Stimulated activated CD8-positive, alpha-beta memory T cell treated with anti-CD3 and anti-CD28 coated beads, Interleukin-7, amount 100 ng/mL, for 48 hours (primary cell): ENCODE results near the gene SCYGR1.
"Not testable (repeated sequence)": the region's sequence is repeated elsewhere in the genome, so short reads cannot be mapped to it uniquely, and the experiment has no call there.

ENCODE experiments used
- DNase-seq, 2 donors: peaks; one replicate each; pipeline ENCODE4 v3.0.0-alpha.2; 2020; ENCODE audit warnings: low read depth in 1 of 2; ENCODE audit errors: extremely low read depth in 1 of 2

Gene SCYGR1

DNA sequence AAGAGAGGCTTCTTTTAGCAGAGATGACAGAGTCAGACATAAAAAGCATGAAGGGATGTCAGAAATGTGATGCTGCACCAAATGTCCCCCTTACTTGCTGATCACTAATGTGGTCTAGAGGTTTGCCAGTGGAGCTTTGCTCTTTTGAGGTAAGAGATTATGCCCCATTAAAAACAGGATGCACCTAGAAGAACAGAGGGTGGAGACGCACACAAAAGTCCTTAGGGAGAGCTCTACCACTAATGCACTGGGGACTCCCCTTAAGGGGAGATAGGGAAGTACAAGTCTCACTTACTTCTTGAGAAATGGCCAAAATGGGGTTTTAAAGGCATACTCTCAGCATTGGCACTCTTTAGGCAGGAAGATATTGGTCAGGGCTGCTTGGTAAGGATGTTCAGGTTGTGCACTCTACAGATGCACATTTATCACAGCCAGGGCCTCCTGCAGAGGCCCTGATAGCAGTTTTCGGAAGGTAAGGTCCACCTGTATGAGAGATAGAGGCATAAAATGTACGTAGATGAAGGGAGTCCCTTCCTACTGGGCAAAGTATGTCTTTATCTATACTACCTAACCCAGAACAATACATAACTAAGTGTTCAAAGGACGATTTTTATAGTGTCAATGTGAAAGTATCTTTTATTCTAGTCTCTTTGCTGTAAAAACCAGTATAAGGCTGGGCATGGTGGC, 17.0 kb upstream of the SCYGR1 start:
- no peak for DNase-seq

- DNase-seq = no peak
These were observed 15.2 kb upstream of the SCYGR1 start for GRCh38 chr2:227402959-227403358.

DNA sequence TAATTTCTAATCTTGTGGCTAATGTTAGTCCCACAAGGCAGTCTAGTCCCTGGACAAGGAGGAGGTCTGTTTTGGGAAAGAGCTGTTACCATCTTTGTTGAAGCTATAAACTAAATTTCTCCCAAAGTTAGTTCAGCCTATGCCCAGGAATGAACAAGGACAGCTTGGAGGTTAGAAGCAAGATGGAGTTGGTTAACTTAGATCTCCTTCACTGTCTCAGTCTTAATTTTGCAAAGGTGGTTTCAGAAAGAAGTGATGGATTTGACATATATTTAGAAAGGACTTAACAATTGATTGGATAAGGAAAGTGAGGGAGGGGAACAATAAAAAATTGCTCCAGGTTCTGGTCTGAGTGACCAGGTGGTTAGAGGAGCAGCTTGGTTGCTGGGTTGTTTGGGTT, 14.6 kb upstream of the SCYGR1 start:
- no peak for DNase-seq

GRCh38 chr2:227401550-227401949, 13.8 kb upstream of the SCYGR1 start:
- no peak for DNase-seq

DNA sequence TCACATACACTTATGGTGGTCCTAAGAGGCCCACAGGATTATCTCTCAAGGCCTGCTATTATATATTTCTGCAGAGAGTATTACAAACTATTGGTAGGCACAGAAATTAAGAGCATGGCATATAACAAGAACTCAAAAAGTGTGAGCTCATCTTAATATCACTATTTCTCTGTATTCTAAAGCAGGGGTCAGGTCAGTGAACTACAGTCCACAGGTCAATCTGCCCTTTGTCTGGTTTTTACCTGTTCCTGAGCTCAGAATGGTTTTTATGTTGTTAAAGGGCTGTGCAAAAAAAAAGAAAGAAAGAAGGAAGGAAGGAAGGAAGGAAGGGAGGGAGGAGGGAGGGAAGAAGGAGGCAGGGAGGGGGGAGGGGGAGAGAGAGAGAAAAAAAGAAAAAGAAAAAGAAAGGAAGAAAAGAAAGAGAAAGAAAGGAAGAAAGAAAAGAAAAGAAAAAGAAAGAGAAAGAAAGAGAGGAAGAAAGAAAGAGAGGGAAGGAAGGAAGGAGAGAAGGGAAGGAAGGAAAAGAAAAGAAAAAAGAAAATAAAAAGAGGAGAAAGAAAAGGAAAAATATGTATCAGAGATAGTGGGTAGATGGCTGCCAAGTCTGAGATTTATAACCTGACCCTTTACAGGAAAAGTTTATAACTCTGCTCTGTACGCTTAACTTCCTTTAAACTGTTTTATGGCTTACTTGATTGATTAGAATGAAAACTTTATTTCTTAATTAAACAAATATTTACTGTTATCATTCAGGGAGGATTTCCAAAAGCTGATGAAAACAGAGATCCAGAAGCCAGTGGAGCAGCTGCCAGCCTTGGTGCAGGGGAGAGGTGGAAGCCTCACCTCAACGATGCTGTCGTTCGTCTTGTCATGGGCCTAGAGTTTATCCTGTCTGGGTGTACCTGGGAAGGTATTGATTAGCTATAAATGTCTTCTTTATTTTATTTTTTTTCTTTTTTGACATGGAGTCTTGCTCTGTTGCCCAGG, 11.2 kb upstream of the SCYGR1 start:
- no peak for DNase-seq

- no peak for DNase-seq
These were observed 9.8 kb upstream of the SCYGR1 start for GRCh38 chr2:227397562-227397961.

DNA sequence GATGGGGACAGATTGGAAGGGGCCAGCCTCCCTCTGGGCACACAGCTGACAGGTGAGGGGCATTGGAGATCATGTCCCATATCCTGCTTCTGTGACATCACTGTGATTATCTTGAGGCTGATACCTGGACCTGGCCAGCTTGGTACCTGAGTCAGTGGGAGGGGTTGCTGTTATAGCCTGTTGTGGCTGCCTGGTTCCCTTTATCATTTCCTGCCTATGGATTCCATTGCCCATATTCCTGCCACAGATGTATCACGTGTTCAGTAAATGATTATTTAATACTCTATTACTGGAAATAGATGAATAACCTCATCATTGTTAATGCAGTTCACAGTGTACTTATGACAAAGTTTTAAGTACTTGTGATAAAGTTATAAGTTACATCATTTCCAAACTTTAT, 7.8 kb upstream of the SCYGR1 start:
- DNase-seq = no peak

DNA sequence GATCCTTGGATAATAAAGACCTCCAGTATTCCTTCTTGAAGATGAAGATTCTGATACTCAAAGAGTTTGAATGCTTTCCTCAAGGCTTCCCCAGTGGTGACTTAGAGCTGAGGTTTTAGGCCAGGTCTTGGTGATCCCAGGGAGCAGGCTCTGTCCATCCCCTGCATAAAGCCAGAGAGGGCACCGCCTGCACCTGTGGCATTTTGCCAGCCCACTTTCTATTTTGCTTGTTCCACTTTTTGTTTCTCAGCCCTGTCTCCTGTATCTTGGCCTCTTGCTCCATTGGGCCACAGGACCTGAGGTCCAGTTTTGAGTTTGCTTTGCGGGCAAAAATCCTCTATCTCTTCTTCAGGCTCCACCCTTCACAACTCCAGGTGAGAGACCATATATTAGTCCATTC, 6.7 kb upstream of the SCYGR1 start:
- no peak for DNase-seq

GRCh38 chr2:227390468-227391256, 2.9 kb upstream of the SCYGR1 start:
- DNase-seq = no peak

- DNase-seq = no peak
These were observed 1.9 kb upstream of the SCYGR1 start for GRCh38 chr2:227389661-227390060.

DNA sequence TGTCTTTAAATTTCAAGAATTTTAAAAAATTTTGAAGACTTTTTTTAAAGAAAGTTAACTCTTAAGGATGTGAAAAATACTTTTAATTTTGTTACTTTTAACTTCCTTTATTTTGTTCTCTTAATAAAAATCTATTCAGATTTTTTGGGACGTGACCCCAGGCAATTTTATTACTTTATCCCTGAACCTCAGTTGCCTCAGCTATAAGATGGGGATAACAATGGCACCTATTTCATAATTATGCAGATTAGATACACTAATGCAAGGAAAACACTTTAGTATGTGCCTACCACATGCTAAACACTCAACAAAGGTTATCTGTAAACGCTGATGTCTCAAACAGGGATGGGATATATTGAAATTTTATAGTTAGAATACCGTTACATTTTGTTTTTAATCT, 1.5 kb upstream of the SCYGR1 start:
- no peak for DNase-seq

DNA sequence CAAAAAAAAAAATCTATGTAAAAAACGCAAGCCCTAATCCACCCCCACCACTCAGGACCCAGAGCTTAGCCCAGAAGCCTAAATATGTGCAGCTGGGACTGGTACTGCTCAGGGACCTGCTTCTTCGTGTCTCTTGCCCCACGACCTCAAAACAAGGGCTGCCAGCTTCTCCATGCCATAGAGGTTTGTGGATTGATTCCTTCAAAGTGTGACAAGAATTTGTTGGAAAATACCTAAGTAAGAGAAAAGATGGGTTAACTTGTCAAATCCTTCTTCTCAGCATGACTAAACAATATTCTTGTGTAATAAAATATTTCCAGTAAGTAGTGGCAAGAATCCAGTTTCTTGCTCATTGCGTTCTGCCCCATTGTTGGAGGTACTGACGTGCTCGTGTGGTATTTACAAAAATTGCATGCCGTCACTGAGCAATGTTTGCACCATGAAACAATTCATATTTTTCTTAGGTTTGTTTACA, 825 bp upstream of the SCYGR1 start:
- DNase-seq = no peak

GRCh38 chr2:227386630-227387029, 1.1 kb downstream of the SCYGR1 start:
- no peak for DNase-seq

DNA sequence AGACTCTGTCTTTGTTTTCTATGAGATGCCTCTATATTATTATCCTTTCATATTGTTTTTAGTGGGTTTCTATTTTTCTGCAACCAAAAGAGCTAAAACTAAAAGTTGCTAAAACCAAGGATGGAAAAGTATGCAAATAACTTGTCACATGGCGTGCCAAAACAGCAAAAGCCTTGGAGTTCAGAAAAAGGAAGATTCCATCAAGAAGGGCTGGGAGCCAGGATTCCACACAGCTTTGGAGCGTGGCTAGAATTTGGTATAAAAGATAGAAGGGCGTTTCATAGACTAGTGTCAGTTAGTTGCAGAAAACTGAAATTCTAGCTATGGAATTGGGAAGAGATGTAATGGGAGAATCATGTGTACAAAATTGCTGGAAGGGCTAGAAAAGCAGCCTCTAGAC, 4.1 kb downstream of the SCYGR1 start:
- no peak for DNase-seq

DNA sequence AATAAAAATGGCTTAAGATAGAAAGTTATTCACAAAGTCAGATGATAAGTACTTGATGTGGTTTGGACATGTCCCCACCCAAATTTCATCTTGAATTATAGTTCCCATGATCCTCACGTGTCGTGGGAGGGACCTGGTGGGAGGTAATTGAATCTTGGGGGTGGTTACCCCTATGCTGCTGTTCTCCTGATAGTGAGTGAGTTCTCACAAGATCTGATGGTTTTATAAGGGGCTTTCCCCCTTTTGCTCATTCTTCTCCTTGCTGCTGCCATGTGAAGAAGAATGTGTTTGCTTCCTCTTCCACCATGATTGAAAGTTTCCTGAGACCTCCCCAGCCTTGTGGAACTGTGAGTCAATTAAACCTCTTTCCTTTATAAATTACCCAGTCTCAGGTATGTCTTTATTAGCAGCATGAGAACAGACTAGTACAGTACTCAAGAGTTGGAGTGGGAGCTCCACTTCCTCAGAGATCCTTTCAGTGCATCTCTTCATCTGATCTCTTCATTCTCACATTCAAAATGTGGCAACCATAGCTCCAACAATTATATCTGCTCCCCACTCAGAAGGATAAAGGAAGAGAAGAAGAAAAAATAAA, 5.4 kb downstream of the SCYGR1 start:
- not testable (repeated sequence) for DNase-seq

DNA sequence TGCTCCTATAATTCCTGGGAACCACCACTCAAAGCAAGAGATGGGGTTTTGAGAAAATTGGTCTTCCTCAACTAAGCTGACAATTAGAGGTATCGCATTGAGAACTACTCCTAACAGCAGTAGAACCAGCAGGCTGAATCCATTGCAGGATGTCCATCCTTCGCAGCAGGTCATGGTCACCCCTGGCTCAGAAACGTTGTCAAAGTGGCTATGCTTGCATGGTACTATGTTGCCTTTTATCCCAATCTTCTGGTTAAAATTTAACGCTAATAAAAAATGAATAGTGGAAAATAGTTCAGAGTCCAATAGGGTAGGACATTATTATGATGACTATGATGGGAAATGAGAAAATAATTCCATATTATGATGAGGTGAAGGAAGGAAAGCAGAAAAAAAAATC, 8.7 kb downstream of the SCYGR1 start, which contains the start of gene TM4SF20:
Gene TM4SF20, minus strand, starts transcription at position 212 of the 400 bp plus-strand sequence. Its CDS starts 38 bp downstream, at position 174.
- no peak for DNase-seq

GRCh38 chr2:227378371-227378782, 9.4 kb downstream of the SCYGR1 start:
- DNase-seq = no peak

GRCh38 chr2:227377467-227378351, 10.0 kb downstream of the SCYGR1 start:
- no peak for DNase-seq

DNA sequence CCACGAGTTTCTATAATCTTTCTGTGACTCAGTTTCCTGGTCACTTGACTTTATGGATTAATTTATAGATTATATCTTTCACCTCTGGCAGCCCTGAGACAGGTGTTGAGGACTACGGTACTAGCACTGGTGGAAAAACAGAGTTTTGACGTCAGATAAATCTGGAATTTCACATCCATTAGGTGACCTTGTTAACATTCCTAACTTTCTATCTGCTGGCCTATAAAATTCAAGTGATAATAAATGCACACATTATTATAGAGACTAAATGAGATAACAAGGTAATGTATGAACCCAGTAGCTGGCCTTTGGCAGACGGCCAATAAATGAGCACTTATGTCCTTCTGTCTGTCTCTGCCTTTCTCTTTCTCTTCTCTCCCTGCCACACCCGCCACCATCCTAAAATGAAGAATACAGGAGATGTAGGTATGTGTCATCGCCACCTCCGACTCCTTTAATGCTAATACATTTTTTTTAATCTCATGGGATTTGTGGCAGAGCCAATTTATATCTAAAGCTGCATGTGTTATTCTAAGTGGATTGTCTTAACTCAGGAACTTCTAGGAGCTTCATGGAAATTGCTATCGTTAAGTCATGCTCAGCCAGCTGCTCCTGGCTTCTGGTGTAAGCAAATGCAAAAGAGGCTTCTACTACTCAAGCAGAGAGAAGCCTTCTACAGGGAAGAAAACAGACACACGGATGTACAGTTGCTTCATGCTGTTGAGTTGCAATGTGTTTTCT, 10.9 kb downstream of the SCYGR1 start:
- no peak for DNase-seq
